GM18507 (cell line): ENCODE results near the gene RBM48.
"Not testable (repeated sequence)": the region's sequence is repeated elsewhere in the genome, so short reads cannot be mapped to it uniquely, and the experiment has no call there.

Experiments
- DNase-seq: peaks from one replicate; pipeline ENCODE4 v3.0.0; 2011; ENCODE audit warnings: low read depth; ENCODE audit not compliant: insufficient read length; ENCODE audit errors: extremely low spot score
- FAIRE-seq: peaks from 2 replicates; lab custom pipeline; 2011; peaks lifted over from hg19 to GRCh38; lab: Jason Lieb, UNC

RBM48 gene

GRCh38 chr7:92534572-92534971 lies 6.0 kb downstream of the RBM48 start:
- DNase-seq (no peak), FAIRE-seq (no peak)

- DNase-seq, FAIRE-seq: not testable (repeated sequence)
Measured at GRCh38 chr7:92543542-92543941, 14.9 kb downstream of the RBM48 start.

- FAIRE-seq, DNase-seq: not testable (repeated sequence)
Measured at GRCh38 chr7:92545116-92545515, 16.5 kb downstream of the RBM48 start.

GRCh38 chr7:92546856-92547497 lies 18.4 kb downstream of the RBM48 start:
- FAIRE-seq (no peak), DNase-seq (no peak)

GRCh38 chr7:92547579-92547978 lies 19.0 kb downstream of the RBM48 start:
- FAIRE-seq, result no peak
- DNase-seq, result no peak

GRCh38 chr7:92550194-92550593 lies 21.6 kb downstream of the RBM48 start:
- no peak for FAIRE-seq
- no peak for DNase-seq

GRCh38 chr7:92557249-92557648 lies 28.7 kb downstream of the RBM48 start:
- FAIRE-seq (no peak), DNase-seq (no peak)

GRCh38 chr7:92557808-92558362 lies 29.3 kb downstream of the RBM48 start:
- DNase-seq (no peak), FAIRE-seq (no peak)

- FAIRE-seq, result no peak
- no peak for DNase-seq
Measured at GRCh38 chr7:92560602-92561001, 32.0 kb downstream of the RBM48 start.

GRCh38 chr7:92563345-92563744 lies 34.8 kb downstream of the RBM48 start:
- DNase-seq, result no peak
- FAIRE-seq, result no peak

GRCh38 chr7:92567460-92567859 lies 38.9 kb downstream of the RBM48 start:
- DNase-seq (no peak), FAIRE-seq (no peak)

GRCh38 chr7:92569137-92569536 lies 40.5 kb downstream of the RBM48 start:
- no peak for FAIRE-seq
- DNase-seq, result no peak

GRCh38 chr7:92576296-92576695 lies 47.7 kb downstream of the RBM48 start:
- DNase-seq, result no peak
- FAIRE-seq, result no peak

GRCh38 chr7:92582948-92583347 lies 54.4 kb downstream of the RBM48 start:
- no peak for DNase-seq
- FAIRE-seq, result no peak

- DNase-seq, result no peak
- no peak for FAIRE-seq
Measured at GRCh38 chr7:92584953-92585352, 56.4 kb downstream of the RBM48 start.

- DNase-seq, result no peak
- no peak for FAIRE-seq
Measured at GRCh38 chr7:92586403-92586802, 57.8 kb downstream of the RBM48 start.

GRCh38 chr7:92586841-92587240 lies 58.2 kb downstream of the RBM48 start:
- FAIRE-seq, result no peak
- no peak for DNase-seq
